Activated CD8-positive, alpha-beta memory T cell treated with anti-CD3 and anti-CD28 coated beads, Interleukin-2, amount 10 ng/mL, durations not matched to agents 7 days and 5 days (primary cell): ENCODE data around the gene TEDC1. TPM values are rescaled to one million over a fixed set of nuclear protein-coding genes. Genes with fewer than 3 reads are reported as not detected.
A peak's percentile ranks its signal among the peaks of the same experiment; 100 is the strongest.
"Not testable (repeated sequence)": the region's sequence is repeated elsewhere in the genome, so short reads cannot be mapped to it uniquely, and the experiment has no call there.

ENCODE experiments used
- ATAC-seq: fragments of 150-1000 bp; cut with Tn5 transposase; one replicate; pipeline ENCODE4 v1.10.0; 2021; ENCODE audit warnings: moderate library complexity
- CTCF ChIA-PET: fragments of 350-600 bp; sonication (Branson Sonifier 250); formaldehyde crosslinking; loops from one replicate; lab custom pipeline; 2021; ENCODE audit warnings: antibody characterized with exemption; lab: Charles Lee
- DNase-seq: peaks from one replicate; pipeline ENCODE4 v3.0.0-alpha.2; 2020
- H3K27ac Mint-ChIP-seq: one replicate; pipeline ENCODE4 v1.8.0; 2021; ENCODE audit warnings: mild to moderate bottlenecking, mixed read lengths
- H3K27me3 Mint-ChIP-seq: one replicate; pipeline ENCODE4 v1.8.0; 2021; ENCODE audit warnings: mixed read lengths
- H3K36me3 Mint-ChIP-seq: one replicate; pipeline ENCODE4 v1.8.0; 2021; ENCODE audit warnings: mild to moderate bottlenecking, mixed read lengths
- H3K4me1 Mint-ChIP-seq: one replicate; pipeline ENCODE4 v1.8.0; 2021; ENCODE audit warnings: mixed read lengths
- H3K4me3 Mint-ChIP-seq: one replicate; pipeline ENCODE4 v1.8.0; 2021; ENCODE audit warnings: mild to moderate bottlenecking, moderate library complexity, mixed read lengths
- H3K9me3 Mint-ChIP-seq: one replicate; pipeline ENCODE4 v1.8.0; 2022; ENCODE audit warnings: low read depth, mixed read lengths
- total RNA-seq, 2 experiments: library from RNA; stranded (reverse); gene quantifications; one replicate each; pipeline ENCODE4 v1.2.3, GENCODE V29; 2021

TEDC1 gene
- total RNA-seq, 2 experiments from 2014 or later, result 40.6 to 56.8 TPM

DNA sequence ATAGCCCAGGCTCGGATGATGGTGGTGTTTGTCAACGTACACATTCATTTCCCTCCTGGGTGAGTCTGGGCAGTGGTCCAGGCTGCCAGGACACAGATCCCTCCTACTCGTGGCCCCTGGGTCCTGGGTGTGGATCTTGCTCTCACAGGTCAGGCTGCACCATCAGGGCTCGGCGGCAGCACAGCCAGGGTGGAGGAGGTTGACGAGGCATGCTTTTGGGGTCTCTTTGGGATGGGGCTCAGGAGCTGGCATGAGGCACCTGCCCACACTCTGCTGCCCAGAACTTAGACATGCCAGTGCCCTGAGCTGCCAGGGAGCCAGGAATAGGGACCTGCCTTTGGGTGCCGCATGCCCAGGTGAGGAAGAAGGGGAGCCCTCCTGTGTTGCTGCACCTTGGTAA, 45.0 kb downstream of the TEDC1 start:
- Mint-ChIP-seq H3K9me3 (no peaks in the 10 kb centered on the region), H3K4me3 (no peak overlapping the region), H3K27ac (no peak overlapping the region), H3K4me1 (peaks cover 2% of the 10 kb centered on the region), H3K36me3 (no peaks in the 10 kb centered on the region), H3K27me3 (peaks cover 12% of the 10 kb centered on the region)
- CTCF ChIA-PET, result interaction anchor here (1.2 to 1.4 kb wide), 2 partner anchors 15 to 46 kb away, joined by 3 to 4 read pairs; no protein-coding TSS in a partner anchor
- ATAC-seq, result no peak
- no peak for DNase-seq

GRCh38 chr14:105536691-105537579, 45.9 kb downstream of the TEDC1 start:
- DNase-seq (no peak), ATAC-seq (no peak)
- H3K9me3 Mint-ChIP-seq, result no peaks in the 10 kb centered on the region
- peaks cover 19% of the 10 kb centered on the region for H3K27me3 Mint-ChIP-seq
- no peaks in the 10 kb centered on the region for H3K36me3 Mint-ChIP-seq
- H3K4me3 Mint-ChIP-seq, result no peak overlapping the region
- peaks cover 2% of the 10 kb centered on the region for H3K4me1 Mint-ChIP-seq
- H3K27ac Mint-ChIP-seq, result no peak overlapping the region
- CTCF ChIA-PET, result interaction anchor here (0.6 to 2.4 kb wide), 7 partner anchors 8 to 492 kb away, joined by 3 to 12 read pairs (median 3); no protein-coding TSS in a partner anchor

DNA sequence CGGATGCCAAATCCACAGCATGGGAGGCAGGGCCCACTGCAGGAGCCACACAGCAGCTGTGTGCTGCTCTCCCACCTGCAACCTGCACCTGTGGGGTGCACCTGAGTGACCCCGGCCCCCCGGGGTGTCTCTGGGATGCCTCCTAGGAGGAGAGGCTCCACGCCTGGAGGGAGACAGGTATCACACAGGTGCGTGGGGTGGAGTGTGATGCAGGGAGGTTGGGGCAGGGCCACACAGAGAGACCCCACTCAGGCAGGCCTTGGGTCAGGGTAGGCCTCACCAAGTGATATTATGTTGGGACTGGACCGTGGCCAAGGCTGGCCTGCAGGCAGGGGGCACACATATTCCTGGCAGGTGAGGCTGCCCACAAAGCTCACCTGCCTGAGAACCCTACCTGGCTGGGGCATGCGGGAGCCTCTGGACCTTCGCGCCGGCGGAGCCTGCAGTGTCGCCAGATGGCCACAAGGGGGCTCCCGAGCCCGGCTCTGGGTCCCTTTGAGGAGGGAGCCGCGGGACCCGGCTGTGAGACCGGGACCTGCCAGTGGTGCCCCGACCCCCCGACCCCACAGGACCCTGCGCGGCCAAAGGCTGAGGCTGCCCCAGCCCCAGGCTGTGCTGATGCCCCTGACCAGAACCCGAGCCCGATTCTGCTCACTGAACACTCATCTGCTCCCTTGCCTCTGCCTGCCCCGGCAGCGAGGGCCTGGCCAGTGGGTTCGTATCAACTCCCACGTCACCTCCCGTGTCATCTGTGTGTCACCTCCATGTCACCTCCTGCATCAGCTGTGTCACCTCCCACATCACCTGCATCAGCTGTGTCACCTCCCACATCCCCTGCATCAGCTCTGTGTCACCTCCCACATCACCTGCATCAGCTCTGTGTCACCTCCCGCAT, 46.8 kb downstream of the TEDC1 start:
- no peaks in the 10 kb centered on the region for H3K36me3 Mint-ChIP-seq
- H3K27ac Mint-ChIP-seq, result no peak overlapping the region
- peaks cover 23% of the 10 kb centered on the region for H3K27me3 Mint-ChIP-seq
- CTCF ChIA-PET, result interaction anchor here (0.7 to 2.4 kb wide), 7 partner anchors 9 to 167 kb away, joined by 3 to 12 read pairs (median 3); no protein-coding TSS in a partner anchor
- H3K9me3 Mint-ChIP-seq, result no peaks in the 10 kb centered on the region
- H3K4me3 Mint-ChIP-seq, result no peak overlapping the region
- DNase-seq (peak; percentile 72), ATAC-seq (peak; percentile 88)
- H3K4me1 Mint-ChIP-seq, result no peaks in the 10 kb centered on the region

GRCh38 chr14:105538481-105539049, 47.5 kb downstream of the TEDC1 start:
- Mint-ChIP-seq H3K4me3 (no peak overlapping the region), H3K36me3 (no peaks in the 10 kb centered on the region), H3K27me3 (peaks cover 27% of the 10 kb centered on the region), H3K27ac (no peak overlapping the region), H3K9me3 (no peaks in the 10 kb centered on the region), H3K4me1 (no peaks in the 10 kb centered on the region)
- CTCF ChIA-PET, result interaction anchor here (1.0 to 2.4 kb wide), 2 partner anchors 10 to 13 kb away, joined by 3 to 12 read pairs; no protein-coding TSS in a partner anchor
- DNase-seq (no peak), ATAC-seq (no peak)

- no peaks in the 10 kb centered on the region for H3K36me3 Mint-ChIP-seq
- H3K27me3 Mint-ChIP-seq, result peaks cover 38% of the 10 kb centered on the region
- H3K9me3 Mint-ChIP-seq, result no peaks in the 10 kb centered on the region
- CTCF ChIA-PET, result no interaction called here
- DNase-seq (no peak), ATAC-seq (no peak)
- no peak overlapping the region for H3K4me3 Mint-ChIP-seq
- H3K27ac Mint-ChIP-seq, result no peak overlapping the region
- no peaks in the 10 kb centered on the region for H3K4me1 Mint-ChIP-seq
These were observed 49.8 kb downstream of the TEDC1 start for GRCh38 chr14:105540811-105541210.

- peaks cover 38% of the 10 kb centered on the region for H3K27me3 Mint-ChIP-seq
- H3K4me1 Mint-ChIP-seq, result no peaks in the 10 kb centered on the region
These were observed 50.3 kb downstream of the TEDC1 start for GRCh38 chr14:105541218-105541875.

DNA sequence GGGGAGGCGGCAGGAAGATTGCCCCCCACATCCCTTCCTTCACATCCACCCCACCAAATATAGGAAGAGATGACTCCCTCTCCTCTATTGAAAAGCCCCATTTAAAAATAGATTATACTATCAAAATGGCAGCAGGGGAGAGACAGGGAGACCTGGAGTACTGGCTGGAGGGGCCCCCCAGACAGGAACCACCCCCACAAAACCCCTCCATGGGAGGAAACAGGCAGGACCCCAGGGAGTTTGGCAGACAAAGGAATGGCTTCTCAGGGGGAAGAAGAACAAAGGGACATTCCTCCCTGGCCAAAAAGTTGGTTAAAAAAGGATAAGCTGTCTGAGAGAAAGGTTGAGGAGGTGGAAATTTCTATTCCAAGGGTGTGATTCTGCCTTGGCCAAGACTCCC, 54.6 kb downstream of the TEDC1 start:
- not testable (repeated sequence) for DNase-seq, H3K9me3 Mint-ChIP-seq, H3K36me3 Mint-ChIP-seq, H3K4me1 Mint-ChIP-seq, H3K27ac Mint-ChIP-seq, ATAC-seq, H3K4me3 Mint-ChIP-seq
- CTCF ChIA-PET, result interaction anchor here (1.0 kb wide), 1 partner anchor 75 kb away, joined by 3 read pairs; no protein-coding TSS in a partner anchor
- peaks cover 37% of the 10 kb centered on the region for H3K27me3 Mint-ChIP-seq

More at GRCh38 chr14:105541218-105541875, 50.3 kb downstream of the TEDC1 start:
- no peak for ATAC-seq
- Mint-ChIP-seq H3K36me3 (no peaks in the 10 kb centered on the region), H3K9me3 (no peaks in the 10 kb centered on the region), H3K4me3 (no peak overlapping the region), H3K27ac (no peak overlapping the region)
- CTCF ChIA-PET, result no interaction called here
- DNase-seq, result no peak

DNA sequence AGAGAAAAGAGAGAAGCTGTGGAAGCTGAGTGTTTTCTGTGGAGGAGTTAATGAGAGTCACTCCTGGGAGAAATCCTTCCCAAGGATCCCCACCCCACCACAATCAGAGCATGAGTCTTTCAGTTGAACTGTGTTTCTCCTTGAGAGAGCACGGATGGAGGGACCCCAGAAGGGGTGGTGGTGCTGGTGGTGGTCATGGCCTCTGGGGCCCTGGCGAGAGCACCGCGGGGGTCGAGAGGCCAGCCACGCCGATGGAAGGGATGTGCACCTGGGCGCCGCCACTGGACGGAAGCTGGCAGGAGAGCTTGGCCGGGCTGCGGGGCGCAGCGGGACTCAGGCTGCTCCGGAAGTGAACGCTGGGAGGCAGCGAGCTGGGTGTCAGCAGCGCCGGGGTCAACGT, 55.4 kb downstream of the TEDC1 start:
- H3K27ac Mint-ChIP-seq, H3K9me3 Mint-ChIP-seq, CTCF ChIA-PET, DNase-seq, H3K4me3 Mint-ChIP-seq, ATAC-seq, H3K4me1 Mint-ChIP-seq, H3K36me3 Mint-ChIP-seq: not testable (repeated sequence)
- peaks cover 30% of the 10 kb centered on the region for H3K27me3 Mint-ChIP-seq

- H3K36me3 Mint-ChIP-seq, H3K4me1 Mint-ChIP-seq, H3K9me3 Mint-ChIP-seq, H3K4me3 Mint-ChIP-seq, CTCF ChIA-PET, DNase-seq, H3K27ac Mint-ChIP-seq, ATAC-seq: not testable (repeated sequence)
- peaks cover 29% of the 10 kb centered on the region for H3K27me3 Mint-ChIP-seq
These were observed 56.0 kb downstream of the TEDC1 start for GRCh38 chr14:105547072-105547471.

DNA sequence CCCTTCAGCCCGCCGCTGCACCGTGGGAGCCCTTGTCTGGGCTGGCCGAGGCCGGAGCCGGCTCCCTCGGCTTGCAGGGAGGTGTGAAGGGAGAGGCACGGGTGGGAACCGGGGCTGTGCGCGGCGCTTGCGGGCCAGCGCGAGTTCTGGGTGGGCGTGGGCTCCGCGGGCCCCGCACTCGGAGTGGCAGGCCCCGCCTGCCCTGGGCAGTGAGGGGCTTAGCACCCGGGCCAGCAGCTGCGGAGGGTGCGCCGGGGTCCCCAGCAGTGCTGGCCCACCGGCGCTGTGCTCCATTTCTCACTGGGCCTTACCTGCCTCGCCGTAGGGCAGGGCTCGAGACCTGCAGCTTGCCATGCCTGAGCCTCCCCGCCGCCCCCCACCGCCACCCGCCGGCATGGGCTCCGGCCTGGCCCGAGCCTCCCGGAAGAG, 56.7 kb downstream of the TEDC1 start:
- H3K4me3 Mint-ChIP-seq, result no peak overlapping the region
- no peaks in the 10 kb centered on the region for H3K36me3 Mint-ChIP-seq
- peaks cover 31% of the 10 kb centered on the region for H3K27me3 Mint-ChIP-seq
- no peak for ATAC-seq
- no peak for DNase-seq
- H3K27ac Mint-ChIP-seq, result no peak overlapping the region
- no peaks in the 10 kb centered on the region for H3K9me3 Mint-ChIP-seq
- CTCF ChIA-PET, result interaction anchor here (0.9 kb wide), 1 partner anchor 10 kb away, joined by 3 read pairs; no protein-coding TSS in a partner anchor
- no peaks in the 10 kb centered on the region for H3K4me1 Mint-ChIP-seq
